Colonic mucosa (tissue), 4 donors: ENCODE data around the gene CERKL. TPM values are rescaled to one million over a fixed set of nuclear protein-coding genes. Genes with fewer than 3 reads are reported as not detected.

Experiments used
- DNase-seq: peaks from one replicate; pipeline ENCODE4 v3.0.0-alpha.2; 2020
- H3K27ac ChIP-seq: fragments of 200-600 bp; one replicate; pipeline ENCODE4 v1.8.0; 2021
- H3K27me3 ChIP-seq: fragments of 200-600 bp; one replicate; pipeline ENCODE4 v1.8.0; 2021
- H3K36me3 ChIP-seq: fragments of 200-600 bp; one replicate; pipeline ENCODE4 v1.8.0; 2021
- H3K4me1 ChIP-seq: fragments of 200-600 bp; one replicate; pipeline ENCODE4 v1.8.0; 2021; ENCODE audit warnings: mild to moderate bottlenecking
- H3K4me3 ChIP-seq: fragments of 200-600 bp; one replicate; pipeline ENCODE4 v1.8.0; 2021
- H3K9ac ChIP-seq, 2 donors: one replicate each; pipeline ENCODE4 v1.7.0; 2013; ENCODE audit warnings: control low read depth in 2 of 2, low read depth in 2 of 2, low read length in 2 of 2
- H3K9me3 ChIP-seq: fragments of 200-600 bp; one replicate; pipeline ENCODE4 v1.8.0; 2021
- CTCF ChIP-seq: fragments of 200-600 bp; IDR thresholded peaks from one replicate; pipeline ENCODE4 v1.8.0; 2022; ENCODE audit warnings: antibody characterized with exemption, mild to moderate bottlenecking
- intact Hi-C: fragments of 100-400 bp; cut with DNase I; formaldehyde crosslinking; loops from one replicate; pipeline ENCODE4 v1.14.1; 2022
- total RNA-seq, 2 donors: library from RNA; stranded (reverse); fragmentation: NEBNext Ultra II Directional in 1 of 2; extraction: Animal tissue kit (Norgen Biotek cat#: 25700) in 1 of 2; gene quantifications; one replicate each; pipeline ENCODE4 v1.2.1, GENCODE V29; 2021
- donor health status: healthy.
- donor health status: DM: no; HTN: no; CAD: no.
- donor health status: DM: no; HTN: no; CAD: no.

CERKL gene
- total RNA-seq, 2 donors from 2014 or later = 0.20 to 0.24 TPM

- Histone ChIP-seq H3K27me3 (no peaks in the 10 kb centered on the region), H3K4me3 (no peak overlapping the region), H3K27ac (no peak overlapping the region), H3K9me3 (no peaks in the 10 kb centered on the region), H3K9ac (no peak overlapping the region), H3K36me3 (no peaks in the 10 kb centered on the region), H3K4me1 (no peaks in the 10 kb centered on the region)
- DNase-seq = no peak
- no peak for TF ChIP-seq CTCF
- intact Hi-C loops = no loop called here
These were observed 49.0 kb downstream of the CERKL start for GRCh38 chr2:181607629-181608590.

GRCh38 chr2:181605889-181606837, 50.7 kb downstream of the CERKL start:
- no peak for TF ChIP-seq CTCF
- Histone ChIP-seq H3K36me3 (no peaks in the 10 kb centered on the region), H3K4me1 (no peaks in the 10 kb centered on the region), H3K27ac (no peak overlapping the region), H3K27me3 (no peaks in the 10 kb centered on the region), H3K9me3 (no peaks in the 10 kb centered on the region), H3K4me3 (no peak overlapping the region), H3K9ac (no peak overlapping the region)
- intact Hi-C loops = no loop called here
- DNase-seq = no peak

- Histone ChIP-seq H3K27ac (no peak overlapping the region), H3K9me3 (no peaks in the 10 kb centered on the region), H3K4me1 (no peaks in the 10 kb centered on the region), H3K4me3 (no peak overlapping the region), H3K9ac (no peak overlapping the region), H3K36me3 (no peaks in the 10 kb centered on the region), H3K27me3 (no peaks in the 10 kb centered on the region)
- no peak for DNase-seq
- no peak for TF ChIP-seq CTCF
- intact Hi-C loops = no loop called here
These were observed 54.9 kb downstream of the CERKL start for GRCh38 chr2:181602017-181602416.

- no peak for TF ChIP-seq CTCF
- no peaks in the 10 kb centered on the region for H3K9me3 ChIP-seq
- DNase-seq = no peak
These were observed 60.3 kb downstream of the CERKL start for GRCh38 chr2:181596556-181596955.

GRCh38 chr2:181594322-181594721, 62.6 kb downstream of the CERKL start:
- Histone ChIP-seq H3K4me3 (no peak overlapping the region), H3K4me1 (no peaks in the 10 kb centered on the region), H3K9me3 (no peaks in the 10 kb centered on the region), H3K36me3 (no peaks in the 10 kb centered on the region), H3K9ac (no peak overlapping the region), H3K27ac (no peak overlapping the region), H3K27me3 (no peaks in the 10 kb centered on the region)
- TF ChIP-seq CTCF = no peak
- DNase-seq = no peak
- intact Hi-C loops = no loop called here

More at GRCh38 chr2:181596556-181596955, 60.3 kb downstream of the CERKL start:
- intact Hi-C loops = no loop called here
- no peaks in the 10 kb centered on the region for H3K36me3 ChIP-seq
- H3K4me1 ChIP-seq = no peaks in the 10 kb centered on the region
- no peaks in the 10 kb centered on the region for H3K27me3 ChIP-seq
- no peak overlapping the region for H3K27ac ChIP-seq
- H3K4me3 ChIP-seq = no peak overlapping the region
- no peak overlapping the region for H3K9ac ChIP-seq
